Effector memory CD4-positive, alpha-beta T cell (primary cell): ENCODE data around the gene ADGRB2.

Source experiments
- DNase-seq, 3 donors: peaks; one replicate each; pipeline ENCODE4 v3.0.0-alpha.2; 2020
- H3K27ac ChIP-seq: 2 replicates; pipeline ENCODE4 v1.7.0; 2013; ENCODE audit warnings: mild to moderate bottlenecking, low read length, moderate library complexity; ENCODE audit not compliant: insufficient read depth, poor library complexity, severe bottlenecking
- H3K27me3 ChIP-seq: replicated peaks from 2 replicates; pipeline ENCODE4 v1.7.0; 2013; ENCODE audit warnings: mild to moderate bottlenecking, low read length; ENCODE audit not compliant: insufficient read depth, control insufficient read depth, poor library complexity, severe bottlenecking
- H3K36me3 ChIP-seq: 2 replicates; pipeline ENCODE4 v1.7.0; 2013; ENCODE audit warnings: mild to moderate bottlenecking, low read length, moderate library complexity; ENCODE audit not compliant: control insufficient read depth, insufficient read depth
- H3K4me1 ChIP-seq: 2 replicates; pipeline ENCODE4 v1.7.0; 2013; ENCODE audit warnings: low read length, mild to moderate bottlenecking; ENCODE audit not compliant: control insufficient read depth, insufficient read depth, poor library complexity, severe bottlenecking
- H3K4me3 ChIP-seq: 2 replicates; pipeline ENCODE4 v1.7.0; 2013; ENCODE audit warnings: low read length, low read depth, mild to moderate bottlenecking; ENCODE audit not compliant: insufficient read depth, poor library complexity, severe bottlenecking
- H3K9me3 ChIP-seq: 2 replicates; pipeline ENCODE4 v1.7.0; 2013; ENCODE audit warnings: mild to moderate bottlenecking, low read length, moderate library complexity; ENCODE audit not compliant: control insufficient read depth

Gene ADGRB2

GRCh38 chr1:31795096-31795675, 31.0 kb upstream of the ADGRB2 start:
- Histone ChIP-seq H3K27me3 (peaks cover 6% of the 10 kb centered on the region), H3K27ac (no peak overlapping the region), H3K9me3 (no peaks in the 10 kb centered on the region), H3K4me1 (no peaks in the 10 kb centered on the region), H3K36me3 (no peaks in the 10 kb centered on the region), H3K4me3 (no peak overlapping the region)
- no peak for DNase-seq

- no peak overlapping the region for H3K27ac ChIP-seq
- peaks cover 4% of the 10 kb centered on the region for H3K4me1 ChIP-seq
- no peak for DNase-seq
Observed at GRCh38 chr1:31793586-31794285, 29.6 kb upstream of the ADGRB2 start.

GRCh38 chr1:31793086-31793485, 28.9 kb upstream of the ADGRB2 start:
- Histone ChIP-seq H3K9me3 (no peaks in the 10 kb centered on the region), H3K27ac (no peak overlapping the region), H3K4me3 (no peak overlapping the region), H3K36me3 (no peaks in the 10 kb centered on the region), H3K27me3 (peaks cover under 1% of the 10 kb centered on the region), H3K4me1 (peaks cover 4% of the 10 kb centered on the region)
- DNase-seq: no peak

More at GRCh38 chr1:31793586-31794285, 29.6 kb upstream of the ADGRB2 start:
- no peak overlapping the region for H3K4me3 ChIP-seq
- H3K9me3 ChIP-seq: no peaks in the 10 kb centered on the region
- no peaks in the 10 kb centered on the region for H3K36me3 ChIP-seq
- H3K27me3 ChIP-seq: peaks cover 6% of the 10 kb centered on the region

GRCh38 chr1:31792541-31792940, 28.4 kb upstream of the ADGRB2 start:
- no peak overlapping the region for H3K4me3 ChIP-seq
- no peaks in the 10 kb centered on the region for H3K27me3 ChIP-seq
- H3K4me1 ChIP-seq: peaks cover 4% of the 10 kb centered on the region
- no peaks in the 10 kb centered on the region for H3K36me3 ChIP-seq
- H3K9me3 ChIP-seq: no peaks in the 10 kb centered on the region
- no peak for DNase-seq
- H3K27ac ChIP-seq: no peak overlapping the region

- Histone ChIP-seq H3K4me1 (peaks cover 4% of the 10 kb centered on the region), H3K9me3 (no peaks in the 10 kb centered on the region), H3K27ac (no peak overlapping the region), H3K36me3 (no peaks in the 10 kb centered on the region), H3K27me3 (no peaks in the 10 kb centered on the region), H3K4me3 (no peak overlapping the region)
- no peak for DNase-seq
Observed at GRCh38 chr1:31792116-31792515, 28.0 kb upstream of the ADGRB2 start.

- Histone ChIP-seq H3K27ac (no peak overlapping the region), H3K4me1 (peaks cover 4% of the 10 kb centered on the region), H3K27me3 (no peaks in the 10 kb centered on the region), H3K4me3 (no peak overlapping the region), H3K9me3 (no peaks in the 10 kb centered on the region), H3K36me3 (no peaks in the 10 kb centered on the region)
- no peak for DNase-seq
Observed at GRCh38 chr1:31791131-31791858, 27.2 kb upstream of the ADGRB2 start.

- Histone ChIP-seq H3K27ac (no peak overlapping the region), H3K4me1 (peaks cover 4% of the 10 kb centered on the region), H3K9me3 (no peaks in the 10 kb centered on the region), H3K4me3 (no peak overlapping the region), H3K27me3 (no peaks in the 10 kb centered on the region), H3K36me3 (no peaks in the 10 kb centered on the region)
- DNase-seq: no peak
Observed at GRCh38 chr1:31790641-31791091, 26.5 kb upstream of the ADGRB2 start.

GRCh38 chr1:31790140-31790539, 26.0 kb upstream of the ADGRB2 start:
- H3K27ac ChIP-seq: no peak overlapping the region
- H3K36me3 ChIP-seq: no peaks in the 10 kb centered on the region
- H3K27me3 ChIP-seq: no peaks in the 10 kb centered on the region
- H3K4me3 ChIP-seq: no peak overlapping the region
- no peaks in the 10 kb centered on the region for H3K9me3 ChIP-seq
- peaks cover 4% of the 10 kb centered on the region for H3K4me1 ChIP-seq
- no peak for DNase-seq

- peak overlapping the region; percentile 57 for H3K4me3 ChIP-seq
- peak; percentile 82 to 89 (median 85) for DNase-seq
- H3K9me3 ChIP-seq: no peaks in the 10 kb centered on the region
- no peaks in the 10 kb centered on the region for H3K27me3 ChIP-seq
- no peaks in the 10 kb centered on the region for H3K36me3 ChIP-seq
- peaks cover 4% of the 10 kb centered on the region for H3K4me1 ChIP-seq
- peak overlapping the region; percentile 71 for H3K27ac ChIP-seq
Observed at GRCh38 chr1:31789259-31790065, 25.3 kb upstream of the ADGRB2 start.
